Tibial nerve (tissue), 3 donors: ENCODE results near the gene PTK7.

ENCODE experiments used
- CTCF ChIP-seq, 5 experiments: fragments of 200-600 bp in 3 of 5; fragments of 450-650 bp in 2 of 5; sonication (generic) in 3 of 5; IDR thresholded peaks; one replicate each; pipeline ENCODE4 v1.5.1; 2016 to 2019; ENCODE audit warnings: antibody characterized with exemption in 5 of 5, mild to moderate bottlenecking in 3 of 5, moderate library complexity in 2 of 5
- POLR2A ChIP-seq, 2 donors: fragments of 450-650 bp; IDR thresholded peaks; one replicate each; pipeline ENCODE4 v1.6.1; 2017; ENCODE audit warnings: antibody characterized with exemption in 2 of 2, mild to moderate bottlenecking in 2 of 2, moderate library complexity in 2 of 2

- TF ChIP-seq CTCF (IDR thresholded peaks at IDR 0.05): no peak
- no peak for TF ChIP-seq POLR2A (IDR thresholded peaks at IDR 0.05)
Measured at GRCh38 chr6:43060755-43061633, 15.1 kb upstream of the PTK7 start.
